ENCODE data around the gene ACSL5.

ACSL5 gene

GRCh38 chr10:112373912-112374338, at the start of gene ACSL5:
ACSL5 (plus strand) TSS chr10:112374116; CDS start chr10:112394947, 20,831 bp downstream.
- DNase-seq (ENCODE audit: low read depth in 3 of 3): no peak

GRCh38 chr10:112327678-112328077, 46.2 kb upstream of the ACSL5 start:
- DNase-seq (ENCODE audit: low read depth in 3 of 3): no peak

- no peak for DNase-seq (ENCODE audit: low read depth in 3 of 3)
Observed at GRCh38 chr10:112330162-112330561, 43.8 kb upstream of the ACSL5 start.

GRCh38 chr10:112330607-112331160, 43.2 kb upstream of the ACSL5 start:
- DNase-seq (ENCODE audit: low read depth in 3 of 3): no peak

DNA sequence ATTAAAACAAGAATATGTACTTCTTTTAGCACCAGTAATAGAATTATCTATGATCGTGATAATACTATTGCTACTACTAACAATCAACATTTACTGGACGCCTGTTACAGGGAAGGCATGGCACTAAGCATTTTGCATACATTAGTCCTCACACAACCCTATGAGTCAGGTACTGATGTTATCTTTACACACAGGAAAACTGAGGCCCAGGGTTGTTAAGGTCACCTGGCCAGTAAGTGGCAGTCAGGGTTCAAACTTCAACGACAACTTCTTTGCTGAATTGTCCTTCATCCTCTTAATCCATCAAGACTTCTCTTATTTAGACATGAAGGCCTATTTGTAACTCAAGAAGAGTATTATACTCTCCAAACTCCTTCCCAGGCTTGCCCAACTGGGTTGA, 41.9 kb upstream of the ACSL5 start:
- DNase-seq (ENCODE audit: low read depth in 3 of 3): no peak

DNA sequence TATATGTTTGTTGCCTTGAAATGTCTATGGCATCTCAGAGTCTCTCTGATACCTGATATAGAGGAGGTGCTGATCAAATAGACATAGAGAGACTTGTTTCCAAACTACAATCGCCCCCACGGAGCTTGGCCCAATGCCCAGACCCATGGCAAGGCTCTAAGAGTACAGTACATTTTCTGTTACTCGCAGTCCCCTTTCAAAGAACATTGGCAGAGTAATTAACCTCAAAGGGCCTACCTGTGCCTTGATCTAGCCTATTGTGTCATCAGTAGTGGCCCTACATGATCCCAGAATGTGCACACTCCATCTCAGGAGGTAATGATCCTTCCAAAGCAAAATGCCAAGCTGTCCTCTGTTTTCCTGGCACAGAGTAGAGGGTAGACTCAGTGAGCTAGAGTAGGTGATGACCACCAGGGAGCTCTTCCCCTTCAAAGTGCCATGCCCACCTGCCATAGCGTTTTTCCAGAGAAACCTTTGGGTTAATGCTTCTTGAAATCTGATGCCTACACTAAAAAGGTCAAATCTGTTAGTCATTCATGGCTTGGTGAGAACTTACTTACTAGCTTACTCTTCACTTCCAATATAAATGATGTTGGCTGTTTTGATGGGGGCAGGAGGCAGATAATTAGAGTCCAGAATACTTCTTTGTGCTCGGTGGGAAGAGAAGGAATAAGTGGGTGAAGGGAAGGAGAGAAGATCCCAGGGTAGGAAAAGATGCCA, 41.2 kb upstream of the ACSL5 start:
- DNase-seq (ENCODE audit: low read depth in 3 of 3): no peak

- no peak for DNase-seq (ENCODE audit: low read depth in 3 of 3)
Observed at GRCh38 chr10:112333452-112333851, 40.5 kb upstream of the ACSL5 start.

DNA sequence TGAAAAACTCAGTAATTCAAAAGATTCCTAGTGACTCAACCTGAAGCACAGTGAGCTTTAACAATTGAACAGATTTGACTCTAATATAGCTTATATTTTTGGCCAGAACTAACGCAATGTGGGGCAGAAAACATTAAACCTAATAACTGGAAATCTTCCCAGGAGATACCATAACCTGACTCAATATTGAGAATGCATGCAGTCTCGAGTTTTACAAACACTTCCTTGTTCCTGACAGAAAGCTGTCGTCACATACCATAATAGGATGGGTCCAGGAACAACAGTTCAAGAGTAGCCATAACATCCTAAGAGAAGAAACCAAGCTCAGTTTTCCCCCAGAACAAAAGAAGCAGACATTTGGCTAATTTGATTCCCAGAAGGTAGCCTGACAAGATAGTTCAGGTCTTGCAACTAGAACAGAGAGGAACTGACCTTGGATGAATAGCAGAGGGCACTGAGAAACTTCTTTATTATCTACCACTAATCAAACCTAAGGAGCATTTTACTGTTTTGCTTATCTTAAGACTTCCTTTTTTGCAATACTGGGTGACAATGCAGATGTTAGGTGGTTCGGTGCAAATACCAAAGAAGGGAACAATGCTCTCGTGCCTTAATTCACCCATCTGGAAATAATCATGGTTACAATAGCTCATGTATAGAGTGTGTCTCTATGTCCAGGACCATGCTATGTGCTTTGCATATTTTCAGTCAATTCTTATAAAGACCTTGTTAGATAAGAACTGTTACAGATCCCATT, 38.6 kb upstream of the ACSL5 start:
- DNase-seq (ENCODE audit: low read depth in 3 of 3): no peak

DNA sequence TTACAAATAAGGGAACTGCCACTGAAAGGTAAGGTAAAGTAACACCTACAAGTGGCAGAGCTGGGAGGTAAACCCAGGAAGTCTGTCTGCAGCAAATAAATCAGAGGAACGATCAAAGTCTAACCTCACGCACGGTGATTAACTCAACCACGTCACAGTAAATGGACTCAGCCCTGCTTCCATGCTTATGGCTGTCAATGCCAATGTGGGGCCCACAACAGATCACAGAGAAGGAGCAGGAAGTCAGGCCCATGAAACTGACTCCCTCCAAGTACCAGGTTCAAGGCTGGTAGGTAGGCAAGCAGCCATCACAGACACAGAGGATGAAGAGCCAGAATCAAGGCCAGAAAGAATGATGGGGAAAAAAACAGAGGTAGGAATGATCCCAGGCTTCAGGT, 38.0 kb upstream of the ACSL5 start:
- no peak for DNase-seq (ENCODE audit: low read depth in 3 of 3)

GRCh38 chr10:112336556-112337201, 37.2 kb upstream of the ACSL5 start:
- no peak for DNase-seq (ENCODE audit: low read depth in 3 of 3)

DNA sequence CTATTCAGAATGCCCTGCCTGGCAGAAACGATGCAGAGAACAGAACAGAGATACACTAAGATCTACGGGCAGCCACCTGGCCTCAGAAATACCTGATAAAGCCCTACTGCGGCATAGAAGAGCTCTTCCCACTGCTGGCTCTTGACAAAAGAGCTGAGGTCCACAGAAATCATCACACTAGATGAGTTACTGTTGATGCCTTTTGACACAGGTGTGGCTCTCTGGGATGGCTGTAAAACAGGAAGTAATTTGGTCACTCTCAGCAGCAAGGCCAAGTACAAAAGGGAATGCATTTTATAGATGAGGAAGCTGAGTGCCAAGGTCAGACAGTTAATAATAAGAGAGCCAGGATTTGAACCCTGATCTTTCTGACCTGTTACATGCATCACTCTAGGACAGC, 35.0 kb upstream of the ACSL5 start:
- no peak for DNase-seq (ENCODE audit: low read depth in 3 of 3)

- DNase-seq (ENCODE audit: low read depth in 3 of 3): no peak
Observed at GRCh38 chr10:112340601-112341000, 33.3 kb upstream of the ACSL5 start.

GRCh38 chr10:112343056-112343806, 30.7 kb upstream of the ACSL5 start:
- DNase-seq (ENCODE audit: low read depth in 3 of 3): no peak

GRCh38 chr10:112344261-112344660, 29.7 kb upstream of the ACSL5 start:
- no peak for DNase-seq (ENCODE audit: low read depth in 3 of 3)

GRCh38 chr10:112345202-112345601, 28.7 kb upstream of the ACSL5 start:
- DNase-seq (ENCODE audit: low read depth in 3 of 3): no peak

GRCh38 chr10:112345743-112346142, 28.2 kb upstream of the ACSL5 start:
- no peak for DNase-seq (ENCODE audit: low read depth in 3 of 3)

DNA sequence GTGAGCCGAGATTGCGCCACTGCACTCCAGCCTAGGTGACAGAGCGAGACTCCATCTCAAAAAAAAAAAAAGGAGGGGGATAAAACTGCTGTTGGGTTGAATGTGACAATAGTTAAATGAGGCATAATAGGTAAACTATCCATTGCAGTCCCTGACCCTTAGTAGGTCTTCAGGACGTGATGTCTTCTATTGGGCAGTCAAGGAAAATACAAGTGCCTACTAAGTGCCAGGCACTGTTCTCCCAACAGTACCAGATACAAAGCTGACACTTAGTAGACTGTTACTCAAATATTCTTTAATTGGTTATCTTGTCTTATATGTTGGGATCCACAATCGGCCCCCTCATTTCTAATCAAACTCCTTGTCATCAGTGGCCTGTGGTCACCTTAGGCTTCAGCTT, 27.1 kb upstream of the ACSL5 start:
- no peak for DNase-seq (ENCODE audit: low read depth in 3 of 3)

- no peak for DNase-seq (ENCODE audit: low read depth in 3 of 3)
Observed at GRCh38 chr10:112347709-112348671, 25.9 kb upstream of the ACSL5 start.

DNA sequence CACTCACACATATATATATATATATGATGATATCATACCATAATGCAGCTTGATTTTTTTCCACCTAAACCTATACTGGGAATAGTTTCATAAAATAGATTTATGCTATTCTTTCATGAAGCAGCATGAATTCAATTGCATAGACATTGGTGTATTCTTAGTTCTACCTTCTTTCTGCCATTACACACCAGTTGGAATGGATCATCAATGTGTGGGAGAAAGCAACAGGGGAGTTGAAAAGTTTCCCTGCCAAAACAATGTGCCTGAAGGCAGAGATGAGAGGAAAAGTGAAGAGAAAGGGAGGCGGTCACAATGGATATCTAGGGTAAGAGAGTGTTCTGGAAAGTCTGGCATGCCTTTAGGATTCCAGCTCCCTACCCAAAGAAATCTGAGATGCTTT, 25.2 kb upstream of the ACSL5 start:
- no peak for DNase-seq (ENCODE audit: low read depth in 3 of 3)

GRCh38 chr10:112349521-112350085, 24.3 kb upstream of the ACSL5 start:
- DNase-seq (ENCODE audit: low read depth in 3 of 3): no peak

All from stimulated activated CD4-positive, alpha-beta T cell treated with anti-CD3 and anti-CD28 coated beads, TNF-alpha, amount 100 ng/mL, for 24 hours (primary cell).